Measurements from ENCODE around the gene CEMP1. TPM values are rescaled to one million over a fixed set of nuclear protein-coding genes. Genes with fewer than 3 reads are reported as not detected.
"Not testable (repeated sequence)": the region's sequence is repeated elsewhere in the genome, so short reads cannot be mapped to it uniquely, and the experiment has no call there.

Gene CEMP1
- total RNA-seq, 2 donors from 2014 or later = 1.3 to 8.1 TPM

GRCh38 chr16:2537451-2538379 is 6.5 kb upstream of the CEMP1 start, which contains the start of gene PDPK1:
Gene PDPK1 (plus strand): TSS chr16:2538021. CDS start chr16:2538113, 92 bp downstream.
- intact Hi-C loops (cut with DNase I) = loop anchor here (5.0 to 10.0 kb wide), 2 partner anchors 57 to 135 kb away; no protein-coding TSS in a partner anchor
- TF ChIP-seq POLR2A (IDR thresholded peaks at IDR 0.05) (peak; percentile 59), POLR2AphosphoS5 (IDR thresholded peaks at IDR 0.05) (peak; percentile 40), CTCF (IDR thresholded peaks at IDR 0.05) (peak in 1 of 4 experiments; percentile 22)
- Histone ChIP-seq H3K9me3 (no peaks in the 10 kb centered on the region), H3K4me3 (peak within 1 kb of the TSS; percentile 65 to 69), H3K36me3 (no peaks in the 10 kb centered on the region), H3K27ac (peak within 1 kb of the TSS; percentile 85 to 86), H3K4me1 (replicated peaks) (no peaks in the 10 kb centered on the region), H3K27me3 (replicated peaks; ENCODE audit: insufficient read depth) (no peaks in the 10 kb centered on the region)
- 2% methylated on average over 51 of the region's 126 CpGs for WGBS
- DNase-seq (ENCODE audit: low spot score) = peak; percentile 93

- Histone ChIP-seq H3K4me3 (no peak overlapping the region), H3K27me3 (replicated peaks; ENCODE audit: insufficient read depth) (no peaks in the 10 kb centered on the region), H3K4me1 (replicated peaks) (peaks cover 6% of the 10 kb centered on the region), H3K36me3 (no peaks in the 10 kb centered on the region), H3K9me3 (no peaks in the 10 kb centered on the region), H3K27ac (no peak overlapping the region)
- 77% methylated on average over 9 of the region's 9 CpGs for WGBS
- TF ChIP-seq POLR2A (IDR thresholded peaks at IDR 0.05) = no peak
- no peak for TF ChIP-seq POLR2AphosphoS5 (IDR thresholded peaks at IDR 0.05)
- TF ChIP-seq CTCF (IDR thresholded peaks at IDR 0.05) = no peak
- intact Hi-C loops (cut with DNase I) = loop anchor here (2.0 to 10.0 kb wide), 3 partner anchors 21 to 137 kb away; no protein-coding TSS in a partner anchor
- DNase-seq (ENCODE audit: low spot score) = no peak
Measured at GRCh38 chr16:2535625-2536013, 4.4 kb upstream of the CEMP1 start.

GRCh38 chr16:2534335-2534734 is 3.1 kb upstream of the CEMP1 start:
- H3K4me3 ChIP-seq; DNase-seq (ENCODE audit: low spot score); H3K27ac ChIP-seq; H3K9me3 ChIP-seq; H3K4me1 ChIP-seq (replicated peaks); H3K27me3 ChIP-seq (replicated peaks; ENCODE audit: insufficient read depth); H3K36me3 ChIP-seq: not testable (repeated sequence)
- WGBS = 86% methylated on average over 5 of the region's 5 CpGs
- intact Hi-C loops (cut with DNase I) = loop anchor here (2.0 to 10.0 kb wide), 2 partner anchors 20 to 60 kb away; no protein-coding TSS in a partner anchor

- TF ChIP-seq POLR2A (IDR thresholded peaks at IDR 0.05) = no peak
- H3K4me1 ChIP-seq (replicated peaks) = peaks cover 6% of the 10 kb centered on the region
- 85% methylated on average over 11 of the region's 11 CpGs for WGBS
- H3K27me3 ChIP-seq (replicated peaks; ENCODE audit: insufficient read depth) = no peaks in the 10 kb centered on the region
- H3K36me3 ChIP-seq = peaks cover 0 to 7% of the 10 kb centered on the region in 2 donors
- no peak for DNase-seq (ENCODE audit: low spot score)
- intact Hi-C loops (cut with DNase I) = loop anchor here (2.0 to 10.0 kb wide), 2 partner anchors 19 to 61 kb away; no protein-coding TSS in a partner anchor
- H3K27ac ChIP-seq = no peak overlapping the region
- H3K4me3 ChIP-seq = no peak overlapping the region
- H3K9me3 ChIP-seq = no peaks in the 10 kb centered on the region
Measured at GRCh38 chr16:2533912-2534311, 2.7 kb upstream of the CEMP1 start.

GRCh38 chr16:2533142-2533755 is 2.0 kb upstream of the CEMP1 start:
- intact Hi-C loops (cut with DNase I) = loop anchor here (10.0 kb wide), 1 partner anchor 62 kb away; no protein-coding TSS in a partner anchor
- H3K9me3 ChIP-seq; H3K27me3 ChIP-seq (replicated peaks; ENCODE audit: insufficient read depth); H3K4me1 ChIP-seq (replicated peaks); DNase-seq (ENCODE audit: low spot score); H3K36me3 ChIP-seq: not testable (repeated sequence)
- Histone ChIP-seq H3K4me3 (peak overlapping the region; percentile 49 to 62), H3K27ac (peak overlapping the region; percentile 93 to 97)
- 21% methylated on average over 16 of the region's 16 CpGs for WGBS

GRCh38 chr16:2532494-2533141 is 1.4 kb upstream of the CEMP1 start:
- peak overlapping the region; percentile 49 to 62 for H3K4me3 ChIP-seq
- peaks cover 7% of the 10 kb centered on the region in 2 donors for H3K36me3 ChIP-seq
- 3% methylated on average over 37 of the region's 37 CpGs for WGBS
- no peaks in the 10 kb centered on the region for H3K27me3 ChIP-seq (replicated peaks; ENCODE audit: insufficient read depth)
- H3K9me3 ChIP-seq = no peaks in the 10 kb centered on the region
- peak; percentile 88 for DNase-seq (ENCODE audit: low spot score)
- H3K4me1 ChIP-seq (replicated peaks) = peaks cover 6% of the 10 kb centered on the region
- peak overlapping the region; percentile 93 to 97 for H3K27ac ChIP-seq
- TF ChIP-seq POLR2A (IDR thresholded peaks at IDR 0.05) = peak; percentile 64
- TF ChIP-seq CTCF (IDR thresholded peaks at IDR 0.05) = no peak
- TF ChIP-seq POLR2AphosphoS5 (IDR thresholded peaks at IDR 0.05) = peak; percentile 65
- intact Hi-C loops (cut with DNase I) = loop anchor here (10.0 kb wide), 1 partner anchor 62 kb away; no protein-coding TSS in a partner anchor

All from prostate gland (tissue), 2 donors.